ENCODE measurements around the gene MX1. TPM values are rescaled to one million over a fixed set of nuclear protein-coding genes. Genes with fewer than 3 reads are reported as not detected.
A peak's percentile ranks its signal among the peaks of the same experiment; 100 is the strongest.

Gene MX1, protein sequence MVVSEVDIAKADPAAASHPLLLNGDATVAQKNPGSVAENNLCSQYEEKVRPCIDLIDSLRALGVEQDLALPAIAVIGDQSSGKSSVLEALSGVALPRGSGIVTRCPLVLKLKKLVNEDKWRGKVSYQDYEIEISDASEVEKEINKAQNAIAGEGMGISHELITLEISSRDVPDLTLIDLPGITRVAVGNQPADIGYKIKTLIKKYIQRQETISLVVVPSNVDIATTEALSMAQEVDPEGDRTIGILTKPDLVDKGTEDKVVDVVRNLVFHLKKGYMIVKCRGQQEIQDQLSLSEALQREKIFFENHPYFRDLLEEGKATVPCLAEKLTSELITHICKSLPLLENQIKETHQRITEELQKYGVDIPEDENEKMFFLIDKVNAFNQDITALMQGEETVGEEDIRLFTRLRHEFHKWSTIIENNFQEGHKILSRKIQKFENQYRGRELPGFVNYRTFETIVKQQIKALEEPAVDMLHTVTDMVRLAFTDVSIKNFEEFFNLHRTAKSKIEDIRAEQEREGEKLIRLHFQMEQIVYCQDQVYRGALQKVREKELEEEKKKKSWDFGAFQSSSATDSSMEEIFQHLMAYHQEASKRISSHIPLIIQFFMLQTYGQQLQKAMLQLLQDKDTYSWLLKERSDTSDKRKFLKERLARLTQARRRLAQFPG
- total RNA-seq = 14.9 TPM
- long read RNA-seq, transcript MX1-202 (17 exons, 2,850 nt) = major isoform, 8 of 17 reads
- long read RNA-seq, partial matches to known transcripts = 4 of 17 reads
- long read RNA-seq, other reads (novel, unspliced or antisense) = 5 of 17 reads

- DNase-seq (peak; percentile 86), ATAC-seq (peak; percentile 95)
- intact Hi-C loops (cut with micrococcal nuclease) = no loop called here
These were observed at the start of gene MX1 for GRCh38 chr21:41425954-41426675. MX1 (plus strand) TSS chr21:41426239; CDS start chr21:41432071, 5,832 bp downstream.

GRCh38 chr21:41377715-41378114 lies 48.3 kb upstream of the MX1 start:
- no peak for ATAC-seq
- DNase-seq = no peak
- intact Hi-C loops (cut with micrococcal nuclease) = no loop called here

DNA sequence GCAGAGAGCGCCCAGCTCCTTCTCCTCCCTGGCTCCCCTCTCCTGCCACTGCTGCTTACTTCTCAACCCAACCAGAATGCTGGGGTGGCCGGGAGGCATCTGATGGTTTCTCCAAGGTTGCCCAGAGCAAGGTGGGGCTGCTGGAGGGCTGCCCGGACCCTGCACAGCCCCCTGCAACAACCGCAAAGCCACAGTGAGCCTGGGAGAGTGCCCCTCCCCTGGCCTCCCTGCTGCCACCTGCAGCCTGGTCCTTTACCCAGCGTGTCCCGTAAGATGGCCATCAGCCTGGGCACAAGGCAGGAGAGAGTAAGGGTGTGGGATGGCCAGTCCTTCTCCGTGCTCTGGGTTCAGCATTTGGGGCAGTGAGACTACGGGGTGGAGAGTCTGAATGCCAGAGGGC lies 47.2 kb upstream of the MX1 start:
- DNase-seq (no peak), ATAC-seq (no peak)
- intact Hi-C loops (cut with micrococcal nuclease) = no loop called here

GRCh38 chr21:41379901-41380300 lies 46.1 kb upstream of the MX1 start:
- DNase-seq (no peak), ATAC-seq (no peak)
- intact Hi-C loops (cut with micrococcal nuclease) = no loop called here

GRCh38 chr21:41381731-41382130 lies 44.3 kb upstream of the MX1 start:
- no peak for ATAC-seq
- intact Hi-C loops (cut with micrococcal nuclease) = no loop called here
- no peak for DNase-seq

DNA sequence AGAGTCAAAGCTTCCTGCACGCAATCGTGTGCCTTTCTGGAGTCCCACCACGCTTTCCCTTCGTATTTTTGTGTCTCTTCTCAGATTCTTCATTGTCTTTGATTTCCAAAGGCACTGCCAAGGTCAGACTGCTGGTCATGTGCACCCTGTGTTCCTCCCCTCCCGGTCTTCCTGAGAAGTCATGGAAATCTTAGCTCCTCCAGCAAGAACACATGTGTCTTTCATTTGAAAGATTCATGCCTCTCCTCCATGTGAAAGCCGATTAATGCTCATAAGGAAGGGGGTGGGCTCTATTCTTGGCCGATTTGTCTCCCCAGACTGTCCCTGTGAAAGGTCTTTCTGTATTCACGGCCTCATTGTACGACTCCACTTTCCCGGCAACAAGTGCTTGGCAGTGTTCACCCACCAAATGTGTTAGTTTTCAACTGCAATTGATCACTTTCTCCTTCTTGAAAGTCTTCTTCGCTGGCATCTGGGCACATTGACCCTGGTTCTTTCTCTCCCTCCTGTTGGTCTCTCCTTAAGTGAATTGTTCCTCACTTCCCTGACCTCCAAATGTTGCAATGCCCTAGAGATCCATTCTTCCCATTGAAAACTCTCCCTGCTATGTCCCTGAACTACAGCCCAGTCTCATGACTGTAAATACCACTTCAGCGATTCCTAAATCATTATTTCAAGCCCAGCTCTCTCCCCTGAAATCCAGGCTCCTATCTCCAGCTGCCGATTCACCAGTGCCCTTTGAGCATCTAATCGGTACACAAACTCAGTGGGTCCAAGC lies 38.8 kb upstream of the MX1 start:
- ATAC-seq = peak; percentile 29
- DNase-seq = no peak
- intact Hi-C loops (cut with micrococcal nuclease) = no loop called here

- intact Hi-C loops (cut with micrococcal nuclease) = no loop called here
- DNase-seq (no peak), ATAC-seq (no peak)
These were observed 38.2 kb upstream of the MX1 start for GRCh38 chr21:41387824-41388223.

DNA sequence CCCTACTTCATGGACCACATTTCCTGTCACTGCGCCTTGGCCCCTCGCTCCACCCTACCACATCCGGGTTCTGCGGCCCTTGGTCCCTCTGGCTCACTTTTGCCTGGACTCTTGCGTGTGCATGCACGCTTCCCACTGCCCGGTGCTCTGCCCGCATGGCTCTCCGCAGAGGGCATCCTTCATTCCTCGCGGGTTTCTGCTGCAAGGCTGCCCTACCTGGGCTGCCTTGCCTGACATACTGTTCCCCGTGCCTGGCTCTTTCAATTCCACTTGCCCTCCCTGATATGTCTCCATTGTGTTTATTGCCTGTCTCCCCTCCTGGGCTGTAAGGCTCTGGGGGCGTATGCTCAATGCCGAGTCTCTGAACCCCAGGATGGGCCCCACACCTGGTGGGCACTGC lies 37.8 kb upstream of the MX1 start:
- ATAC-seq = no peak
- no peak for DNase-seq
- intact Hi-C loops (cut with micrococcal nuclease) = no loop called here

DNA sequence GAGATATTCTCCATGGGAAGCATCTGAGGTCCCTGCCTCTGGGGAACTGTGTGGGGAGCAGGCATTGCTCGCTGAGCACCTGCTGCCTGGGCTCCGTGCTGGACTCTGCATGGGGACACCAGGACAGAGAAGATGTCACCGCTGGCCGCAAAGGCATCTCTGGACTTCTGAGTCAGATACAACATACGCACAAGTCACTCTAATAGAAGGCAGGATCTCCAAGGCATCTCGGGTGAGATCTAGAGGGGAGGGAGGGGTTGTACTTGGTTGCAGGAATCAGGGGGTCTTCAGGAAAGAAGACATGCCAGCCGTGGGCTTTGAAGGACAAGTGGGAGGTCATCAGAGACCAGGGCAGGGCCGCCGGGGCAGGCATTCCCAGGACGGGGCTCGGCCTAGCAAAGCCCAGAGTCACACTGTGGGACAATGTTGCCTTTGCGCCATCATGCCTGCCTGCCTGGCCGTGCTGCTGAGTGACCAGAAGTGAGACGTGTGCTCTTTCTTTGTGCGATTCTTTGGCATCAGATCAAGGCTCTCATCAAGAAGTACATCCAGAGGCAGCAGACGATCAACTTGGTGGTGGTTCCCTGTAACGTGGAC lies 35.9 kb upstream of the MX1 start:
- ATAC-seq = no peak
- intact Hi-C loops (cut with micrococcal nuclease) = no loop called here
- no peak for DNase-seq

- ATAC-seq = no peak
- DNase-seq = no peak
- intact Hi-C loops (cut with micrococcal nuclease) = no loop called here
These were observed 32.1 kb upstream of the MX1 start for GRCh38 chr21:41393876-41394465.

- ATAC-seq (peak; percentile 81), DNase-seq (peak; percentile 52)
- intact Hi-C loops (cut with micrococcal nuclease) = no loop called here
These were observed 29.4 kb upstream of the MX1 start for GRCh38 chr21:41396558-41397075.

DNA sequence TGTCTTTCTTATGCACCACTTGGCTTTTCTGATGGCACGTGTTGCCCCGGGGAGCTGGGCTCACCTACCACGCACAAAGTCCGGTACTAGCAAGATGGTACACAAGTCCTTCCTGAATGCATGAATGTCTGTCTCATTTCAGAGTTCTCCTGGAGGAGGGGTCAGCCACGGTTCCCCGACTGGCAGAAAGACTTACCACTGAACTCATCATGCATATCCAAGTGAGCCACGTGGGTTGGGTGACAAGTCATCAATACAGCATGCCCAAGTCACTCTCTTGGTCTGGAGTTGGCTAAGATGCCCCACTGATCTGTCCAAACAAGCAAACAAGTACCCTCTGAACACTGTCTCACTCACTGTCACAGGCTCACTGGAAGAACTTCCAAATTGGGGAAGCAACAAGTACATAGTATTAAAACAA lies 28.6 kb upstream of the MX1 start:
- peak; percentile 27 for ATAC-seq
- intact Hi-C loops (cut with micrococcal nuclease) = no loop called here
- no peak for DNase-seq

GRCh38 chr21:41398251-41398650 lies 27.8 kb upstream of the MX1 start:
- intact Hi-C loops (cut with micrococcal nuclease) = no loop called here
- DNase-seq = no peak
- no peak for ATAC-seq

GRCh38 chr21:41398831-41399230 lies 27.2 kb upstream of the MX1 start:
- intact Hi-C loops (cut with micrococcal nuclease) = no loop called here
- ATAC-seq (no peak), DNase-seq (no peak)

GRCh38 chr21:41399246-41399800 lies 26.7 kb upstream of the MX1 start:
- ATAC-seq = no peak
- no peak for DNase-seq
- intact Hi-C loops (cut with micrococcal nuclease) = no loop called here

DNA sequence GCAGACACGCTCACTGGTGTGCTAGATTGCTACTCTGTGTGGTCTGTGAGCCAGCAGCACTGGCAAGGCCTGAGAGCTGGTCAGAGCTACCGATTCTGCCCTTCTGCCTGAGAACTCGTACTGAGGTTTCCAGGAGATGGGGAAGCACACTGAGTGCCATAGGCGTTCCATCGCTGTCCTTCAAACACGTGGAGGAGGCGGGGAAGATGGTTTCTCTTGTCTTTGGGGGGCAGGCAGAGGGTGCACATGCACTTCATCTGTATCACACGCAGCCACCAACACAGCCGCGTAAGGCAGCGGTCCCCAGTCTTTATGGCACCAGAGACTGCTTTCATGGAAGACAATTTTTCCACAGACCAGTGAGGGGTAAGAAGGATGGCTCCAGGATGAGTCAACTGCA lies 23.8 kb upstream of the MX1 start:
- no peak for ATAC-seq
- no peak for DNase-seq
- intact Hi-C loops (cut with micrococcal nuclease) = no loop called here

DNA sequence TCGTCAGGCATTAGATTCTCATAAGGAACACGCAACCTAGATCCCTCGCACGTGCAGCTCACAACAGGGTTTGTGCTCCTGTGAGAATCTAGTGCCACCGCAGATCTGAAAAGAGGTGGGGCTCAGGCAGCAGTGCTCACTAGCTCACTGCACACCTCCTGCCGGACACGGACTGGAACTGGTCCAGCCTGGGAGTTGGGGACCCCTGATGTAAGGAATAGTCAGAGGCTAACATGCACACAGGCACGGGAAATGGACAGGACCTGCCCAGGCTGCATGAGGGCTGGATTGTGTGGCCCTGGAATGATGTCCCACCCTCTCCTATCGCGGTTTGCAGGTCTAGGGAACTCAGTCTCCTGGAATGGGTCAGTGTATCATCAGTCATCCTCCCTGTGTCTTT lies 23.2 kb upstream of the MX1 start:
- DNase-seq (no peak), ATAC-seq (no peak)
- intact Hi-C loops (cut with micrococcal nuclease) = no loop called here

DNA sequence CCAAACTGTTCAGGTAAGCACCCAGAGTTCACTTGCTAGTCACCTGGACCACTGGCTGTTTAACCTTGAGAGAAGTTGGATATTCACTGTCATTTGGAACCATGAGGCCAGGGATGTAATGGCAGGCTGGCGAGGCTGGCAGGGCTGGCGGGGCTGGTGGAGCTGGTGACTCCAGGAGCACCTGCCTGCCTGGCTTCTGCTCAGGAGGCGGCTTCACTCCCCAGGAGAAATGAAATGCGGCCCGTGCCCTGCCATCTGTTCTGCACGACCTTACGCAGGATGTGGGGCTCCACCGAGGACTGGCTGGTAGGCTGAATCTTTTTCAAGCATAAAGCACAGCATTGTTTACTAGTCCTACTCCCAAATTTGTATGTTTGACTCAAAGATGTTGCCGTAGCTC lies 22.7 kb upstream of the MX1 start:
- intact Hi-C loops (cut with micrococcal nuclease) = no loop called here
- DNase-seq = no peak
- ATAC-seq = no peak

All from left ventricle myocardium superior (tissue), 1 donor.